D341Med (cell line): ENCODE results near the gene FCGR1A.
"Not testable (repeated sequence)": the region's sequence is repeated elsewhere in the genome, so short reads cannot be mapped to it uniquely, and the experiment has no call there.

Source experiments
- DNase-seq: peaks from one replicate; pipeline ENCODE4 v3.0.0; 2012; ENCODE audit warnings: low spot score

FCGR1A gene

DNA sequence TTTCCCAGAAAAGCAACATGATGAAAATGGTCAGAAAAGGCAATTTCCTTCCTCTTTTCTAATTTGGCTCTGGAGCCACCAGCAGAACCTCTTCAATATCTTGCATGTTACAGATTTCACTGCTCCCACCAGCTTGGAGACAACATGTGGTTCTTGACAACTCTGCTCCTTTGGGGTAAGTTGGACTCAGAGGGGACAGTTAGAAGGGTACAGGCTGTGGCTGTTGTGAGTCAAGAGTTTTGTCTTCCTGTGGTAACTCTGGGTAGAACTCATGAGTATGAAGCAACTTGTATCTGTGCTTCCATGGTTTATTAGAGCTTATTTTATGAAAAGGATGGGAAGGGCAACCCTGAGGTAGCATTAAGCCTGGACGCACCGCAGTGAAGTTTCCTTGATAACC is at the start of gene FCGR1A:
FCGR1A (plus strand) TSS at position 95 of the 400 bp plus-strand sequence; CDS start at position 145, 50 bp downstream.
- DNase-seq = not testable (repeated sequence)

GRCh38 chr1:149732781-149733180 is 49.7 kb upstream of the FCGR1A start:
- DNase-seq = not testable (repeated sequence)

DNA sequence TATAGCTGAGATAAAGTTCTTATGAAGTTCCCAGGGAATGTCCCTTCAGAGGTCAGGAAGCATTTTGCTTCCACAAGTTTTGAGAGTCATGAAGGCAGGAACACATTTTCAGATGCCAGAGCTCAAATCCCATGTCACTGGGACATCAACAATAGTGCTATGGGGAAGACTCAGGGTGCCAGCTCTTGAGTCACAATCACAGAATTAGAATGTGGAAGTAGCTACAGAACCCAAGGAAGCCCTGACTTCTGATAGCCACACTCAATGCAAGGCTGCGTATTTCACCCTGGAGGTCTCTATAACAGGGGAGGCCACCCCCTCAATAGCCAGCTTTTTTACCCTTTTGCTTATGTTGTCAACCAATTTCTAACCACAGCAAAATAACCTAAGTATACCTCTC is 47.8 kb upstream of the FCGR1A start:
- DNase-seq = not testable (repeated sequence)

DNA sequence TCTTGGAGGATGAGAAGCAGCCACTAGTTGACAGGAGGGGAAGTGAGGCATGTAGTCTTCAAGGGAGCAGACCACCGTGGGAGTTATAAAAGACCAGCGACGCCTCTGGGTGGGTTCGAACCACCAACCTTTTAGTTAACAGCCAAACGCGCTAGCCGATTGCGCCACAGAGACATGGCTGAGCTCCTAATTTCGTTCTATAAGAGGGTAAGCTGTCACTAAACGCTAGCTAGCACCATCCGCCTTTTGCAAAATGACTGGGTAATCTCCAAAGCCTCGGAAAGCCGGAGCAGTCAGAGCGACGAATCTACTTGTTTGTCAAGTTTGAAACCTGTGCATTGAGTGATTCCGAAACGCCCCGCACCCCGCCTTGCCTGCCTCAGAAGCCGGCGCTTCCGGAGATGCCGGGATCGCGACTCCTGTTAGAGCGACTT is 42.3 kb upstream of the FCGR1A start:
- DNase-seq = not testable (repeated sequence)

- DNase-seq = not testable (repeated sequence)
Measured at GRCh38 chr1:149740590-149741230, 41.8 kb upstream of the FCGR1A start.

GRCh38 chr1:149741914-149742313 is 40.6 kb upstream of the FCGR1A start:
- DNase-seq = not testable (repeated sequence)

- DNase-seq = peak; percentile 2
Measured at GRCh38 chr1:149746463-149747356, 35.8 kb upstream of the FCGR1A start.

DNA sequence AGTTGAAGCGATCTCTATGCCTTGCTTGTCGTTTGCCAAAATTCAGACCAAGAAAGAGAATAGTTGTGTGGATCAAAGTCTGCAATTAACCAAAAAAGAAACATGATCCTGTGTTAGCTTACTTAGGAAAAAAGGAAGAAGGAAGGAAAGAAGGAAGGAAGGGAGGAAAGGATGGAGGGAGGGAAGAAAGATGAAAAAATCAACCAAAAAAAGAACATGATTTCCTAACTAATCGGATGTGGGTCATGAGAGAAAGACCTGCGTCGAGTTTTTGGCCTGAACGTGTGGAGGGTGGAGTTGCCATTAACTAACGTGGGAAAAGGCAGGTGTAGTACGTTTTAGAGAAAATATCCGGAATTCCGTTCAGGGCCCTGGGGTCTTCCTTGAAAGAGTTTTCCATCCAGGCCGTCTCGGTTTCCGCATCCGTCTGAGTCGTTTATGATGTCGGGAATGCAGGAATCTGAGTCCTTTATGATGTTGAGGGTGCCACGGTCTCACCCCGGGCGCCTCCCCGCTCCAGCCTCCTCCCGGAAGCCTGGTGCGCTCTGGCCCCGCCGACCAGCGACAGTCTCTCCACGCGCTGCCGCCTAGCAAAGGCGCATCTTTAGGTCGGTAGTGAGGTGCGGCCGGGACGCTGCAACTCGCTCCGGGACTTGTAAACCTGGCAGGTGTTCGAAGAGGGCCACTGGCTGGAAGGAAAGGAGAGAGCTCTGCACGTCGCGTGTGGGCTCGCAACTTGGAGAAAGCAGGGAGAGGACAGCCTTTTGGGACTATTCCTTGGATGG is 34.9 kb upstream of the FCGR1A start:
- not testable (repeated sequence) for DNase-seq

GRCh38 chr1:149748144-149748500 is 34.4 kb upstream of the FCGR1A start:
- DNase-seq = peak; percentile 2

GRCh38 chr1:149750562-149750961 is 31.9 kb upstream of the FCGR1A start:
- not testable (repeated sequence) for DNase-seq

GRCh38 chr1:149752186-149752585 is 30.3 kb upstream of the FCGR1A start:
- DNase-seq = not testable (repeated sequence)

GRCh38 chr1:149753466-149753865 is 29.0 kb upstream of the FCGR1A start:
- not testable (repeated sequence) for DNase-seq

GRCh38 chr1:149755294-149755693 is 27.2 kb upstream of the FCGR1A start:
- DNase-seq = not testable (repeated sequence)

- not testable (repeated sequence) for DNase-seq
Measured at GRCh38 chr1:149762294-149762693, 20.2 kb upstream of the FCGR1A start.

DNA sequence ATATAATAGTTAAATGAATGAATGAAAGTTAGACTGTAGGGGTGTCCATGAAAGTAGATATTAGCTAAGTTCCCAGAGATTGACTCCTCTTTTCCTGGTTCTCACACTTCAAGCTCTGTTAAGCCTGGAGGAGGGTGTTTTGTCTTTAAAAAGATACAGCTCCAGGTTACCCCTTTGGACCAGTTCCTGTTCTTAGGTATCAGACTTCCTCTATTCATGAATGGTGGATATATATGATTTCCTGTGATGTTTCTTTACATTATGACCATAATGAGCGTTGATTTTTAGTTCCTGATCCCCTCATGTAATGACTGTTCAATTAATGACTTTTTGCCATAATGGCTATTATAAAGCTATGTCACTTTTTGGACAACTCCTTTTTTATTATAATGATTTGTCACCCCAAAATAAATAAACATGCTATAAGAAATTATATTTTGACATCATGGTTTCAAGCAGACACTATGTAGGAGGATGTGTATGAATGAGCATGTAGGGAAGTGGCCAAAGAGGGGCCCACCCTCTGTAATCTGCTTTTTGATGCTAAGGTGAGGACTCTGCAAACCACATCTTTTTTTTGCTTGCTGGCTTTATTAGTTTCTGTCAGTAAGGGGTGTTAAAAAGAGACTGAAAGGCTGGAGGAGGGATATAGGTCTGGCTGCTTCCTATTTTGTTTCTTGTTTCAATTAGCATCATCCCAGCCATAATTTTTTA is 18.2 kb upstream of the FCGR1A start:
- DNase-seq = not testable (repeated sequence)

DNA sequence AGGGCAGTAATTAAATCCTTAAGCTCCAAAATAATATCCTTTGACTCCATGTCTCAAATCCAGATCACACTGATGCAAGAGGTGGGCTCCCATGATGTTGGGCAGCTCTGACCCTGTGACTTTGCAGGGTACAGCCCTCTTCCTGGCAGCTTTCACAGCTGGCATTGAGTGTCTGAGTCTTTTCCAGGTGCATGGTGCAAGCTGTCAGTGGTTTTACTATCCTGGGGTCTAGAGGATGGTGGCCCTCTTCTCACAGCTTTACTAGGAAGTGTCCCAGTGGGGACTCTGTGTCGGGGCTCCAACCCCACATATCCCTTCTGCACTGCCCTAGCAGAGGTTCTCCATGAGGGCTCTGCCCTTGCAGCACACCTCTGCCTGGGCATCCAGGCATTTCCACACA is 16.3 kb upstream of the FCGR1A start:
- DNase-seq = not testable (repeated sequence)

DNA sequence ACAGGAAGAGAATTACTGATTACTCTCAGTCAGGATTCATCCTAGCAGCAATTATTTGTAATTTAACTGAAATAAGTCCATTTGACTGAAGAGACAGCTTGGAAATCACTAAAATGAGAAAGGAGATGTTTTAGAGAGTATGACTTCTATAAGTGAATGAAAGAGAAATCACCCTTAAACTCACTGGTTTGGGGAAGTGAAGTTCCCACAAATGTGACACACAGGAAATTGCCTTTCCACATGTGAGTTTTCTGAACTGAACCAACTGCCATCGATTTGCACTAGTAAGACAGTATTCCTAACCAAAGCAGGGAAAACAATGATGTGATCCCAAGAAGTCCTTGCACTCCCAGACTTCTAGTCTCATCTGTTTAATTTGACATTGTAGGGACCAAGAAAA is 13.3 kb upstream of the FCGR1A start:
- DNase-seq = not testable (repeated sequence)

GRCh38 chr1:149770661-149771060 is 11.8 kb upstream of the FCGR1A start:
- not testable (repeated sequence) for DNase-seq

DNA sequence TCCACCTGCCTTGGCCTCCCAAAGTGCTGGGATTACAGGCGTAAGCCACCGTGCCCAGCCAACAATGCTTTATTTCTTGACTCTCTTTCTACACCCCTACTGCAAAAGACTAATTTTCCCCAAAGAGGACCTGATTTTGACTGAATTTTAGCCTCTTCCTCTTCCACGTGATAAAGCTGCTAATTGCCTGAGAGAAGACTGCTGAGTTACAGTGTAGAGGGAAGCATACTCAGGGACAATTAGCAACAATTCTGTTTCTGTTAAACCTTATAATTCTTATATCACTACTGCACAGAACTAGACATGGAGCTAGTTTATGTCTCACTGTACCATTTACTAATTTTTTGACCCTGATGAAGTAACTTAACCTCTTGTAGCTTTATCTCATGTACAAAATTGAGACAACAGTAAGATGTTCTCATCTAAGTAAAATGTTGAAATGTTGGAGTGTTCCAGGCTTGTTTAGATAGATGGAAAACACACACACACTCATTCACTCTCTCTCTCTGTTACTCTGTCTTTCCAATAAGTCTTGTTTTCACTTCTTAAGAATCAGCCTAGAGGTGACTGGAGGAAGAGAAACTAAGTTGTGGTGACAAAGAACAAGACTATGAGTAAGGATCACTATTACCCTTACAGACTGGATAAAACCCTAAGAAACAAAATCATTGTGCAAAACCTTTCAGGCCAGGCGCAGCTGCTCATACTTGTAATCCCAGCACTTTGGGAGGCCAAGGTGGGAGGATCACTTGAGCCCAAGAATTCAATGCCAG is 10.7 kb upstream of the FCGR1A start:
- not testable (repeated sequence) for DNase-seq

- not testable (repeated sequence) for DNase-seq
Measured at GRCh38 chr1:149775510-149776147, 6.9 kb upstream of the FCGR1A start.
